Trophoblast cell (in vitro differentiated cells and primary cell): ENCODE data around the gene CD163. TPM values are rescaled to one million over a fixed set of nuclear protein-coding genes. Genes with fewer than 3 reads are reported as not detected.
A peak's percentile ranks its signal among the peaks of the same experiment; 100 is the strongest.

Source experiments
- DNase-seq, 2 donors: peaks; one replicate each; pipeline ENCODE4 v3.0.0-alpha.2; 2016
- H2AFZ ChIP-seq: 2 replicates; pipeline ENCODE4 v1.6.1; 2013; ENCODE audit warnings: low read length, moderate library complexity, mild to moderate bottlenecking; ENCODE audit not compliant: insufficient read depth, poor library complexity
- H2AK5ac ChIP-seq: 2 replicates; pipeline ENCODE4 v1.6.1; 2013; ENCODE audit warnings: mild to moderate bottlenecking, low read length
- H2BK120ac ChIP-seq: 2 replicates; pipeline ENCODE4 v1.6.1; 2013; ENCODE audit warnings: low read length, mild to moderate bottlenecking, moderate library complexity; ENCODE audit not compliant: insufficient read depth, poor library complexity
- H2BK12ac ChIP-seq: 2 replicates; pipeline ENCODE4 v1.6.1; 2013; ENCODE audit warnings: mild to moderate bottlenecking, low read length, moderate library complexity
- H2BK5ac ChIP-seq: 2 replicates; pipeline ENCODE4 v1.6.1; 2013; ENCODE audit warnings: low read length, low read depth, moderate library complexity, mild to moderate bottlenecking; ENCODE audit not compliant: poor library complexity
- H3K14ac ChIP-seq: 2 replicates; pipeline ENCODE4 v1.6.1; 2013; ENCODE audit warnings: mild to moderate bottlenecking, low read length
- H3K18ac ChIP-seq: 2 replicates; pipeline ENCODE4 v1.6.1; 2013; ENCODE audit warnings: mild to moderate bottlenecking, low read length
- H3K23ac ChIP-seq: 2 replicates; pipeline ENCODE4 v1.6.1; 2013; ENCODE audit warnings: low read length
- H3K27ac ChIP-seq: 2 replicates; pipeline ENCODE4 v1.5.1; 2013; ENCODE audit warnings: low read depth, mild to moderate bottlenecking, inconsistent platforms, low read length, moderate library complexity
- H3K27me3 ChIP-seq: 2 replicates; pipeline ENCODE4 v1.6.1; 2013; ENCODE audit warnings: inconsistent platforms, mild to moderate bottlenecking, low read length, moderate library complexity; ENCODE audit not compliant: insufficient read depth
- H3K36me3 ChIP-seq, 2 experiments: 1 replicate in 1 of 2; 2 replicates in 1 of 2; pipeline ENCODE4 v1.6.1; 2013; ENCODE audit warnings: low read length in 2 of 2, mild to moderate bottlenecking in 2 of 2, moderate library complexity in 1 of 2; ENCODE audit not compliant: insufficient read depth in 2 of 2, control insufficient read depth in 1 of 2
- H3K4ac ChIP-seq: 2 replicates; pipeline ENCODE4 v1.6.1; 2013; ENCODE audit warnings: low read depth, mild to moderate bottlenecking, low read length, moderate library complexity
- H3K4me1 ChIP-seq, 2 experiments: 1 replicate in 1 of 2; 2 replicates in 1 of 2; pipeline ENCODE4 v1.6.1; 2013; ENCODE audit warnings: low read length in 2 of 2, mild to moderate bottlenecking in 2 of 2, moderate library complexity in 1 of 2; ENCODE audit not compliant: insufficient read depth in 2 of 2, control insufficient read depth in 1 of 2
- H3K4me2 ChIP-seq: 2 replicates; pipeline ENCODE4 v1.6.1; 2013; ENCODE audit warnings: inconsistent platforms, mild to moderate bottlenecking, low read length, moderate library complexity
- H3K4me3 ChIP-seq: 2 replicates; pipeline ENCODE4 v1.5.1; 2013; ENCODE audit warnings: mild to moderate bottlenecking, low read depth, low read length, inconsistent platforms
- H3K79me1 ChIP-seq: one replicate; pipeline ENCODE4 v1.6.1; 2013; ENCODE audit warnings: low read length
- H3K79me2 ChIP-seq: 2 replicates; pipeline ENCODE4 v1.6.1; 2013; ENCODE audit warnings: low read length, mild to moderate bottlenecking; ENCODE audit not compliant: control insufficient read depth, insufficient read depth, poor library complexity
- H3K9ac ChIP-seq: 2 replicates; pipeline ENCODE4 v1.6.1; 2013; ENCODE audit warnings: mild to moderate bottlenecking, low read length
- H3K9me3 ChIP-seq: 2 replicates; pipeline ENCODE4 v1.6.1; 2013; ENCODE audit warnings: low read depth, mild to moderate bottlenecking, control low read depth, inconsistent platforms, low read length; ENCODE audit not compliant: insufficient read depth
- H4K12ac ChIP-seq: 2 replicates; pipeline ENCODE4 v1.6.1; 2013; ENCODE audit warnings: low read depth, mild to moderate bottlenecking, low read length, moderate library complexity
- H4K8ac ChIP-seq: 2 replicates; pipeline ENCODE4 v1.6.1; 2013; ENCODE audit warnings: low read depth, mild to moderate bottlenecking, low read length, moderate library complexity
- H4K91ac ChIP-seq: one replicate; pipeline ENCODE4 v1.6.1; 2013; ENCODE audit warnings: low read depth, mild to moderate bottlenecking, low read length, moderate library complexity
- WGBS: extraction: QIAGEN DNeasy Blood & Tissue Kit; methylation state at CpG from one replicate; pipeline ENCODE4 v1.1.7; 2013; ENCODE audit warnings: missing lambda C conversion rate; ENCODE audit not compliant: insufficient read length, insufficient coverage; ENCODE audit errors: extremely low coverage; 5-methylcytosine and 5-hydroxymethylcytosine counted together
- polyA plus RNA-seq: library from polyadenylated mRNA; stranded (reverse); fragments of 200-250 nt; gene quantifications from 2 replicates; pipeline ENCODE4 v1.2.3, GENCODE V29; 2013

Gene CD163
- polyA plus RNA-seq, result 0.97 and 1.1 TPM in 2 replicates

- Histone ChIP-seq H3K36me3 (no peaks in the 10 kb centered on the region), H4K12ac (no peak within 1 kb of the TSS)
Measured at GRCh38 chr12:7503686-7504415, at the start of gene CD163. Gene CD163 (minus strand): TSS chr12:7503777. CDS start chr12:7503690, 87 bp downstream.

GRCh38 chr12:7542813-7543212 lies 39.2 kb upstream of the CD163 start:
- H3K4me2 ChIP-seq, result no peak overlapping the region
- peaks cover 3 to 10% of the 10 kb centered on the region in 2 experiments for H3K4me1 ChIP-seq
- no peak overlapping the region for H3K4ac ChIP-seq
- H2BK120ac ChIP-seq, result no peak overlapping the region
- H3K79me2 ChIP-seq, result no peaks in the 10 kb centered on the region
- H3K27ac ChIP-seq, result peak overlapping the region; percentile 16
- no peaks in the 10 kb centered on the region for H3K36me3 ChIP-seq
- H3K79me1 ChIP-seq, result peaks cover 13% of the 10 kb centered on the region
- H3K9me3 ChIP-seq, result no peaks in the 10 kb centered on the region
- DNase-seq, result peak in 1 of 2 donors; percentile 62
- H3K27me3 ChIP-seq, result no peaks in the 10 kb centered on the region
- no peak overlapping the region for H3K14ac ChIP-seq
- H3K9ac ChIP-seq, result no peak overlapping the region
- H4K91ac ChIP-seq, result no peak overlapping the region
- no peak overlapping the region for H2AK5ac ChIP-seq
- no peak overlapping the region for H3K4me3 ChIP-seq
- no peak overlapping the region for H4K8ac ChIP-seq
- no peak overlapping the region for H3K18ac ChIP-seq
- H2BK5ac ChIP-seq, result no peak overlapping the region
- no peak overlapping the region for H3K23ac ChIP-seq
- no peak overlapping the region for H2BK12ac ChIP-seq
- H4K12ac ChIP-seq, result no peak overlapping the region
- no peak overlapping the region for H2AFZ ChIP-seq

More at GRCh38 chr12:7503686-7504415, at the start of gene CD163:
- H3K4me2 ChIP-seq, result no peak within 1 kb of the TSS
- no peak within 1 kb of the TSS for H2AFZ ChIP-seq
- no peaks in the 10 kb centered on the region for H3K4me1 ChIP-seq
- H3K14ac ChIP-seq, result no peak within 1 kb of the TSS
- H3K79me1 ChIP-seq, result no peaks in the 10 kb centered on the region
- no CpG with 5 or more reads among the region's 2 CpGs for WGBS
- no peak within 1 kb of the TSS for H3K9ac ChIP-seq
- no peak within 1 kb of the TSS for H2BK5ac ChIP-seq
- no peak within 1 kb of the TSS for H2AK5ac ChIP-seq
- H3K4me3 ChIP-seq, result no peak within 1 kb of the TSS
- H3K27ac ChIP-seq, result no peak within 1 kb of the TSS
- no peak within 1 kb of the TSS for H2BK120ac ChIP-seq
- H3K27me3 ChIP-seq, result no peaks in the 10 kb centered on the region
- H3K18ac ChIP-seq, result no peak within 1 kb of the TSS
- H4K8ac ChIP-seq, result no peak within 1 kb of the TSS
- no peaks in the 10 kb centered on the region for H3K9me3 ChIP-seq
- H4K91ac ChIP-seq, result no peak within 1 kb of the TSS
- no peak within 1 kb of the TSS for H3K4ac ChIP-seq
- DNase-seq, result peak in 1 of 2 donors; percentile 31
- no peak within 1 kb of the TSS for H2BK12ac ChIP-seq
- H3K23ac ChIP-seq, result no peak within 1 kb of the TSS
- no peaks in the 10 kb centered on the region for H3K79me2 ChIP-seq

DNA sequence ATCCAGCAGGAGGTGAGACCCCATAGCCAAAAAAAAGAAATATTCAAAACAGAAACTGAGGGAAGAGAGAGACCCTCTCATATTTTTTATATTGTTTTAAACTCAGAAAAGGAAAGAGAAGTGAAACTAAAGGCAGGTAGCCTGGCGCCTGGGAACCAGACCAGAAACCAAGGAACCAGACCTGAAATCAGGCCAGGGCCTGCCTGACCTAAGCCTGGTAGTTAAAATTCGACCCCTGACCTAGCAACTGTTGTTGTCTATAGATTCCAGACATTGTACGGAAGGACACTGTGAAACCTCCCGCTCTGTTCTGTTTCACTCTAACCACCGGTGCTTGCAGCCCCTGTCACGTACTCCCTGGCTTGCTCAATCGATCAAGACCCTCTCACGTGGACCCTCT lies 38.5 kb upstream of the CD163 start:
- Histone ChIP-seq H3K36me3 (no peaks in the 10 kb centered on the region), H2AFZ (no peak overlapping the region), H3K27ac (peak overlapping the region; percentile 96), H3K9ac (no peak overlapping the region), H2BK120ac (peak overlapping the region; percentile 85), H2BK5ac (peak overlapping the region; percentile 71), H3K14ac (no peak overlapping the region), H3K79me2 (no peaks in the 10 kb centered on the region), H3K18ac (no peak overlapping the region), H4K12ac (no peak overlapping the region), H3K4me2 (peak overlapping the region; percentile 39), H3K79me1 (peaks cover 13% of the 10 kb centered on the region), H3K9me3 (no peaks in the 10 kb centered on the region), H2AK5ac (no peak overlapping the region), H4K91ac (peak overlapping the region; percentile 34), H2BK12ac (peak overlapping the region; percentile 45), H4K8ac (no peak overlapping the region), H3K27me3 (no peaks in the 10 kb centered on the region), H3K23ac (no peak overlapping the region), H3K4ac (no peak overlapping the region), H3K4me3 (no peak overlapping the region), H3K4me1 (peaks cover 3 to 10% of the 10 kb centered on the region in 2 experiments)
- peak; percentile 1 to 36 for DNase-seq
- WGBS, result no CpG with 5 or more reads among the region's 8 CpGs

DNA sequence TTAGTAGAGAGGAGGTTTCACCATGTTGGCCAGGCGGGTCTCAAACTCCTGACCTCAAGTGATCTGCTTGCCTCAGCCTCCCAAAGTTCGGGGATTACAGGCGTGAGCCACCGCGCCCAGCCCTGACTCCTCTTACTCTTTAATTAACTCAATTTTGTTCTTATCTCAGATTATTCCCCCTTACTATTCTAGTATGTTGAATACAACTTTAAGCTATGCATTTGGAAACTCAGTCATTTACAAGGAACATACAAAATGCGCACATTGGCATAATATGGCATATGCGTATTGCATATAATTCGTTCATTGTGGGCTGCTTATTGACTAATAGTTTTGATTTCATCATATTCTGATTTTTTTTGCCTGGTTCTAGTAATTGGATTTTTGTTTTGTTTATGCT lies 10.8 kb upstream of the CD163 start:
- no peak for DNase-seq
- H3K4me2 ChIP-seq, result no peak overlapping the region
- no CpG with 5 or more reads among the region's 8 CpGs for WGBS
- no peak overlapping the region for H4K91ac ChIP-seq
- H3K9me3 ChIP-seq, result peaks cover 2% of the 10 kb centered on the region
- no peak overlapping the region for H2BK5ac ChIP-seq
- no peak overlapping the region for H3K9ac ChIP-seq
- H3K79me1 ChIP-seq, result no peaks in the 10 kb centered on the region
- no peak overlapping the region for H3K23ac ChIP-seq
- H3K4ac ChIP-seq, result no peak overlapping the region
- H2BK120ac ChIP-seq, result no peak overlapping the region
- no peak overlapping the region for H3K18ac ChIP-seq
- no peak overlapping the region for H4K8ac ChIP-seq
- H2BK12ac ChIP-seq, result no peak overlapping the region
- H3K36me3 ChIP-seq, result no peaks in the 10 kb centered on the region
- H3K79me2 ChIP-seq, result no peaks in the 10 kb centered on the region
- H2AFZ ChIP-seq, result no peak overlapping the region
- no peaks in the 10 kb centered on the region for H3K27me3 ChIP-seq
- H2AK5ac ChIP-seq, result no peak overlapping the region
- H3K27ac ChIP-seq, result no peak overlapping the region
- peaks cover 0 to 2% of the 10 kb centered on the region in 2 experiments for H3K4me1 ChIP-seq
- H3K14ac ChIP-seq, result no peak overlapping the region
- H3K4me3 ChIP-seq, result no peak overlapping the region
- H4K12ac ChIP-seq, result no peak overlapping the region
